GM19239 (cell line): ENCODE results near the gene PRLR.

Experiments
- DNase-seq: peaks from one replicate; pipeline ENCODE4 v3.0.0; 2011; ENCODE audit warnings: low spot score; ENCODE audit not compliant: insufficient read length
- FAIRE-seq: peaks from 2 replicates; lab custom pipeline; 2011; peaks lifted over from hg19 to GRCh38; lab: Jason Lieb, UNC

Gene PRLR

DNA sequence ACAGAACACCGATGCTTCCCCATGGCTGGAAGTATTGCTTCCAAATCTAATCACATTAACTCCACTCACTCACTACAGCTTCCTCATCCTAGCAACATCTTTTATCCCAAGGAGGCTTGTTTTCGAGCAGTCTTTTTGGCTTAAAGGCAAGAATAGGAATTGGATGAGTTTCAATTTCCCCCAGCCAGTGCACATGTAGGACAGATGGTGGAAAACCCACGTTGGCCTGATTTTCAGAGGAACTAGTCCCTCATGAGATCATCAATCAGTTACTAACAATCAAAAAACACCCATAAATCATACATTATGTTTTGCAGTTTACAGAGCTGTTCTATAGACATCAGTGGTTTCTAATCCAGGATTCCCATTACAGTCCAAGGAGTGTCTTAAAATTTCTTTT, 134.1 kb downstream of the PRLR start:
- DNase-seq (no peak), FAIRE-seq (no peak)

- DNase-seq (no peak), FAIRE-seq (no peak)
These were observed 134.9 kb downstream of the PRLR start for GRCh38 chr5:35095366-35095765.

DNA sequence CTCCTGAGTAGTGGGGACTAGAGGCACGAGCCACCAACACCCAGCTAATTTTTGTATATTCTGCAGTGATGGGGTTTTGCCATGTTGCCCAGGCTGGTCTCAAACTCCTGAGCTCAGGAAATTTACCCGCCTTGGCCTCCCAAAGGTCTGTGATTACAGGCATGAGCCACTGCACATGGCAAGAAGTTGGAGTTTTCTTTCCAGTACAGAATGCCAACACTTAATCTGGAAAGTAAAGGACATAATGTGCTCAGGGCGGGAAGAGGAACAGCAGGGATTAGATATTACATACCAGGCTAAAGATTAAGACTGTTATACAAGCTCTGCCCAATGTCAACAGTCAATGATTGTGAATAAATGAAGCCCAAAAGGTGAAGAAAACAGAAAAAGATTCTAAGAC, 135.3 kb downstream of the PRLR start:
- no peak for FAIRE-seq
- DNase-seq, result no peak

GRCh38 chr5:35092703-35093102, 137.6 kb downstream of the PRLR start:
- DNase-seq (no peak), FAIRE-seq (no peak)

DNA sequence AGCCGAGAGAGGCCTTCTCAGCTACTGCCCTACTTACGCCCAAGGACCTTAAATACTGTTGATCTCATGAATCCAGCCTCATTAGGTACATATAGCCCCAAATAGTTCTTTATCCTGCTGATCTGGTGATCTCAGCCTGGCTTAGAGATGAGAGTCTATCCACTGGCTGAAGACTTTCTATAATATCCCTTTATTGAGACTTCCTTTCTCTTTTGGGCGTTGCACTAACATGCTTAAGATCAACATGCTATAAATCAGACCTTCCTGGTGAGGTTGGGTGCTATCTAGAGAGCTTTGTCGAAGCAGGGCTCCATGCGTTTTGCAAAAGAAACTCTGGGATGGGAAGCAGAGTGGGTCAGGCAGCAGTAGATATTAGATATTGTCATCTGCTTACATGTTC, 138.6 kb downstream of the PRLR start:
- FAIRE-seq (no peak), DNase-seq (no peak)

GRCh38 chr5:35089334-35090314, 140.7 kb downstream of the PRLR start:
- DNase-seq (peak; percentile 39), FAIRE-seq (peak; percentile 88)

- no peak for DNase-seq
- no peak for FAIRE-seq
These were observed 142.3 kb downstream of the PRLR start for GRCh38 chr5:35087991-35088390.

DNA sequence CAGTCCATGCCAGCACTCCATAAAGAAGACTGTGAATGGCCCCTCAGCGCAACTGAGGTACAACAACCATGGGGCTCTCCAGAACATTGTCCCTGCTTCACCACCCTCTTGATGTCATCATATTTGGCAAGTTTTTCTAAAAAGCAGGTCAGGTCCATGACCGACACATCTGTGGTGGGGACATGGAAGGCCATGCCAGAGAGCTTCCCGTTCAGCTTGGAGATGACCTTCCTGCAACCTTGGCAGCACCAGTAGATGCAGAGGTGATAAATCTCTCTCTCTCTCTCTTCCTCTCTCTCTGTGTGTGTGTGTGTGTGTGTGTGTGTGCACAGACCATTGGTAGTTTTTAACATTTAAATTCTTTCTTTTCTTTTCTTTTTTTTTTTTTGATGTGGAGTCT, 147.1 kb downstream of the PRLR start:
- DNase-seq, result no peak
- no peak for FAIRE-seq

DNA sequence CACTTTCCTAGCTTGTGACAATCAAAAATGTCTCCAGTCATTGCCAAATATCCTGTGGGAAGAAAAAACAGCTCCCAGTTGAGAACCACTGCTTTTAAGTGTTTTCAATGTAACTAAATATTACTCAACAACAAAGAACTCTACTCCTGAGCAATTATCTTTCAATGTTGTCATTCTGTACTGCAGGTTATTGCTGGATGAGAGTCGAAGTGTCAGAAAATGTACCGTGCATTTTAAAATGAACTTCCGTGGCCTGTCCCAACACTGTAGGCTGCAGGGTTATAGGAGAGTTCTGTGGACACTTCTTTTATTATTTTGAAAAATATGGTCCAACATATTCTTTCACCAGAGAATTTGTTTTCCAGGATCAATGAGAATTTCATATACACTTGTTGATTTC, 147.8 kb downstream of the PRLR start:
- no peak for FAIRE-seq
- DNase-seq, result no peak

DNA sequence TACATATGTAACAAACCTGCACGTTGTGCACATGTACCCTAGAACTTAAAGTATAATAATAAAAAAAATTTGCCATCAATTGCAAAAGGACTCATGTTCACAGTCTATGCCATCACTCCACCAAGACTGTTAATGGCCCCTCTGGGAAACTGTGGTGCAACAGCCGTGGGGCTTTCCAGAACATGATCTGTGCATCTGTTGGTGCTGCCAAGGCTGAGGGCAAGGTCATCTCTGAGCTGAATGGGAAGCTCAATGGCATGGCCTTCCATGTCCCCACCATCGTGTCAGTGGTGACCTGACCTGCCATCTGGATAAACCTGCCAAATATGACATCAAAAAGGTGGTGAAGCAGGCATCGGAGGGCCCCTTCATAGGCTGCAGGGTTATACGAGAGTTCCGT, 149.2 kb downstream of the PRLR start:
- DNase-seq, result no peak
- no peak for FAIRE-seq

DNA sequence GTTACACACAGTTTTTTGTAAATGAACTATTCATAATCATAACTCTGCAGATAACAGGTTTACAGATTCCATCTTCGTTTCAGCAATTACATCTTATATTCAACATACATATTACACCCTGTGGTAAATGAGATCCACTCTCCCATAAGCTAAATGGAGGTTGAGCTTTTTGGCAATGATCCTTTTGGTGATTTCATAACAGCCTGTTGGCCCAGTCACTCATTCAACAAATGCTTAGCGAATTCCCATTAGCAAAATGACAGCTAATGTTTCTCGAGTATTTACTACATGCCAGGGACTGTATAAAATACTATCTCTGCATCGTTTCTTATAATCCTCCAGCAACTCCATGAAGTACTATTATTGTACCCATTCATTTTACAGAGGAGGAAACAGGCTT, 157.1 kb downstream of the PRLR start:
- no peak for FAIRE-seq
- no peak for DNase-seq

DNA sequence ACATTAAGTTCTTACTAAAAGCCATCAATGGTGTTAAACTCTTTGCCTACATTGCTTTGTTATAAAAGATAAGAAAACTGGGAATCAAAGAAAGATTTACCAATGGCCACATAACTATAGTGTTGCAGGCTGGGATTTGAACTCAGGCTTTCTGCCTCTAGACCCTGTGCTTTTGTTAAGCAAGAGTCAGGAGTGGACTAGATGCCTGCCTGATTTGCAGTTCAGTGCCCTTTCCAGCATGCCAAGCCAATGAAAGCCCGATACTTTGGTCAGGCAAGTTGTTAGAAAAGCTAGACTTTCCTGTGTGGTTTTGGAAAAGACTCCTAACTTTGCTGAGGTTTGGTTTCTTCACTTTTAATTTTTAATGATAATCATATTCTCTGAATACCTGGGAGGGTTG, 161.1 kb downstream of the PRLR start:
- FAIRE-seq (no peak), DNase-seq (no peak)

DNA sequence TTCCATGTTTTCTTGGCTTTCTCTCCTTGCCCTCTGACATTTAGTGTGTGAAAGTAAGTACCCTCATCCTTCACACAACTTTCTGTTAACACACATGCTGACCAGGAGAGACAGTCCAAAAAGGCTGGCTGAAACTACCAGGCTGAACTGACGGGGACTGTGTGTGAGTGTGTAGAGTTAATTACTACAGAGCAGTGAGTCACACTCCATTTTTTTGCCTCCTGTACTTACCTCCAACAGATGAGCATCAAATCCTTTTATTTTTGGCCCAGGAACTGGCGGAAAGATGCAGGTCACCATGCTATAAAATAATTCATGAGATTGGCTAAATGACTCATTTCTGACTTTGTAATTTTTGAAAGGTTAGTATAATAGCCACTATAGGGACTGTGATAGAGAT, 162.3 kb downstream of the PRLR start:
- FAIRE-seq (no peak), DNase-seq (no peak)

DNA sequence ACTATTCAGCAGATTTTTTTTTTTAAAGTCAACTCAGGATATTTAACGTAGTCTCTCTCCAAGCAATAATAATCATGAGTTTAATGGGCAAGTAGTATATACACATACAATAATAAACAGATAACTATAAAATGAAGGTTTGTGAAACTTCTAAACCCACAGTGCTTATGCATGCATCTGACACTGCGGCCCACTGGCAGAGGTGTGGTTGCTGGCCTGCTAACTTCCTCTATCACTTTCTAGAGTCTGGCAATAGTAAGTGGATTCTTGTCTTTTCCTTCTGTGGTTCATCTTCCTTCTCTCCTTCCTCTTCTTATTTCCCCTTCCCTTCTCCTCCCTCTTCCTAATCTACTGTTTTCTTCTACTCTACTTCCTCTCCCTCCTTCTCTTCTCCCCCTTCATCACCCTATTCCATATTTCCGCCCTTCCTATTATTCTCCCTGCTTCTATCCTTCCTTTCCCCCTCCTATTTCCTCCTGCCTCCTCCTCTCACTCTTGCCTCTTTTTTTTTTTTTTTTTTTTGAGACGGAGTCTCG, 164.0 kb downstream of the PRLR start:
- DNase-seq, result peak; percentile 7

DNA sequence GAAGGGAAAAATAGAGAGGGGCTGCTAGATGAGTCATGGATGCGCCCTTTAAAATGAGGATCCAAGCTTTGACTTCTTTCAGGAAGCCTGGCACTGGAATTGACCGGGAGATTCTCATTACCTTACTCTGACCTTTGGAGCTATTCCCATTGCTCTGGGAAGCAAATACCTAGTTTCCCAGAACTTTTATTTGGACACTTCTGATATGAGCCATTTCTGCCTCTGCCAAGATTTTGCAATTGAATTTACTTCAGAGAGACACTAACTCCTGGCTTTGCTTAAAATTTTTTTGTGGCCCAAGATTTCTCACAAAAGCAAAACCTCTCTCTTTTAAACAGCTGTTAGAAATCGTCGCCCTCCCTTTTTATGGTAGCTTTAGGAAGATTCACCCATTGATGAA, 166.9 kb downstream of the PRLR start:
- FAIRE-seq, result no peak

More for the DNA sequence above, 164.0 kb downstream of the PRLR start:
- FAIRE-seq, result peak; percentile 64

DNA sequence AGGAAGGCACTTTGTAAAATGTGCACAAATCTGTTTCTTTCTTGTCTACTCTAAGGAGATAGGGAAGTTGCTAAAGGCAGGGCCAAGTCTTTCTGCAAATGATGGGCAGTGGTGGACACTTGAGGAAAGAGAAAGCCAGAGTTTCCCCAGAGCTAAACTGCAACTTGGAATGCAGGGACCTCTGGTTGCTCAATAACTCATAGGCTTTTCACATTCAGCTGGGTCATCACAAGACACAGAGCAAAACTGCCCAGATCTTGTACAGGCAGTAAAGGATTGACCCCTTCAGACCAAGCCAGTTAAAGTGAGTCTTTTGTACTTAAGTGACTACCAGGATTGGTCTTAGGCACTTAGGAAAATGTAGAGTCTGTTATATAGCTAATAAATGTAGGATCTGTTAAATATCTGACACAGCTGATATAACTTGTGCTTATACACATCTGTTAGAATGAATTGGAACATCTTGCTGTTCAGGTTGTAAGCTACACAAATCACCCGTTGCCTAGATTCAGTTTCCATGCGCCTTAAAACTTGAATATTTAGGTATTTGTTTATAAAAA, 169.0 kb downstream of the PRLR start:
- FAIRE-seq (no peak), DNase-seq (no peak)

More for the DNA sequence above, 166.9 kb downstream of the PRLR start:
- DNase-seq, result no peak

DNA sequence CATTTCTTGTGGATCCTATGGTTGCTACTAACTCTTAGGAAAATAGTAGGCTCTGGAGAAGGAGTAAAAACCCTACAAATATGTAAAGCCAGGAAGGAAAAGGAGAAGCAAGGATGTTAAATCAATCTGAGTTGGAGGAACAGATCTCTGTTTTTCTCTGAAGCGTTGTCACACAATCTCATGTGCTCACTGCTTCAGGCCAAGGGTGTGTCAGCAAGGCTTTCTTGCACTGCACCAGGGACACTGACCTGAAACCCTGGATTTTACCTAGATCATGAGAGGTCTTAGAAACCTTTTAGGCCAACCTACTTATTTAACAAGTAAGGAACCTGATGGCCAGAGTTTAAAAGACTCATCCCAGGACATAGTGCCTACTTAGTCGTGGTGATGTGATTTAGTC, 170.1 kb downstream of the PRLR start:
- FAIRE-seq (no peak), DNase-seq (no peak)

DNA sequence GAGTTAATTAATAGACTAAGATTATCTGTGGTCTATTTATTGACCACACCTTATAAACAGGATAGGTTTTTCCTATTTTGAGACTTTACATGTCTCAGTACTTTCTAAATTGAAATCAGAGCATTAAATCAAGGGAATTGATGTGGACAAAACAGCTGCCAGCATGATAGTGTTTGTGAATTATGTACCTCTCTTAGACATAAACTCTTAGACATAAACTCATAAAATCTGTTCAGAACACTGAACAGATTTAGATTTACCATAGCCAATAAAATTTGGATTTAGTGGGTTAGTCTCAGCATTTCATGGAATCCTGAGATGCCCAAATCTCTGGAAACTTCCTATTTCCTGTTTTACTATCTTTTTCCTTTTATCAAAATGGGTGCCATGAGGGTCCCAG, 171.0 kb downstream of the PRLR start:
- no peak for DNase-seq
- FAIRE-seq, result no peak

DNA sequence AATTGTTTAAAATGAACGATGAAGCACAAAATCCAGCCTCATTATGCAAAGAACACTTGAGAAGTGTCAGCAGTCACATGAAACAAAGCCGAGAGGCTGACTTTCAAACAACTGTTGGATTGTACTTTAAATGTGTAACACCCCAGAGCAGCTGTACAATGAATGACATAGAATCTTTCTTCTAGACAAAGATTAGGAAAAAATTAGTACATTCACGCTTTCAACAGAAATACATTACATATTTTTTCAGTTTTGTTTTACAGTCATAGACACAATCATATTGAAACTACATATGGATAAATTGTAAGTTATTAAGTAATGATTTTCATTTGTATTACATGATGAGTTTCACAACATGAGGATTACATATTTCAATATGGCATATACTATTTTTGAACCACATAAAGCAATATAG, 171.9 kb downstream of the PRLR start:
- DNase-seq (peak; percentile 20), FAIRE-seq (peak; percentile 86)

- FAIRE-seq (peak; percentile 35), DNase-seq (no peak)
These were observed 173.6 kb downstream of the PRLR start for GRCh38 chr5:35056686-35057085.

DNA sequence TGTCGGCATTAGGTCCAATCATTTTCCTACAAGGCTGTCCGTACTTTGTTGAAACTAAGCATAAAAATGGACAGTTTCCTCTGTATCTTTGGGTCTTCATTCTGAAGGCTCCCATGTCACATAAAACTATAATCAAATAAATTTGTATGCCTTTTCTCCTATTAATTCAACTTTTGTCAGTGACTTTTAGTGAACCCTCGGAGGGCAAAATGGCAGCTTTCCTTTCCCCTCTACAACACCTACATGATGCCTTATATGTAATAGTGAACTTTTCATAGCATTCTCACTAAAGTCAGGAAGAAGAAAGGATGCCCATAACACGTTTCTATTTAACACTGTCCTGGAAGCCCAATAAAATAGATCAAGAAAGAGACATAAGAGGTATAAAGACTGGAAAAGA, 177.4 kb downstream of the PRLR start:
- no peak for DNase-seq
- no peak for FAIRE-seq
